Measurements from ENCODE around the gene KDM1A.

DNA sequence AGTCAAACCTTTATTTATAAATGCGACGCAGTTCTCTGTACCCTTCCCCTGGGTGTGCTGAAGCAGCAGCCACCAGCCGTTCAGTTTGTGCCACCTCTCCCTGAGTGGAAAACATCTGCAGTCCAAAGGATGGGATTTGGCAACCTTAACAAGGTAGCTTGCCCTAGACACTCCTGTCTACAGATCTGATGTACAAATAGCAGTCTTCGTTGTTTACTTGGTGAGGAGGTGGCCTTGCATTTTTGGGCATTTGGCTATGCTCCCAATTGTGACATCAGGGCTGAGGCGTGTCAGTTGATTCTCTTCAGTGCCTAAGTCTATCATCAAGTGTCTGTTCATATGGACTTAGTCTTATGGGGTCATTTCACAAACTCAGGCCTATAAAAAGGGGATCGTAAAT, 59.8 kb downstream of the KDM1A start:
- TF ChIP-seq, protein P1, sequence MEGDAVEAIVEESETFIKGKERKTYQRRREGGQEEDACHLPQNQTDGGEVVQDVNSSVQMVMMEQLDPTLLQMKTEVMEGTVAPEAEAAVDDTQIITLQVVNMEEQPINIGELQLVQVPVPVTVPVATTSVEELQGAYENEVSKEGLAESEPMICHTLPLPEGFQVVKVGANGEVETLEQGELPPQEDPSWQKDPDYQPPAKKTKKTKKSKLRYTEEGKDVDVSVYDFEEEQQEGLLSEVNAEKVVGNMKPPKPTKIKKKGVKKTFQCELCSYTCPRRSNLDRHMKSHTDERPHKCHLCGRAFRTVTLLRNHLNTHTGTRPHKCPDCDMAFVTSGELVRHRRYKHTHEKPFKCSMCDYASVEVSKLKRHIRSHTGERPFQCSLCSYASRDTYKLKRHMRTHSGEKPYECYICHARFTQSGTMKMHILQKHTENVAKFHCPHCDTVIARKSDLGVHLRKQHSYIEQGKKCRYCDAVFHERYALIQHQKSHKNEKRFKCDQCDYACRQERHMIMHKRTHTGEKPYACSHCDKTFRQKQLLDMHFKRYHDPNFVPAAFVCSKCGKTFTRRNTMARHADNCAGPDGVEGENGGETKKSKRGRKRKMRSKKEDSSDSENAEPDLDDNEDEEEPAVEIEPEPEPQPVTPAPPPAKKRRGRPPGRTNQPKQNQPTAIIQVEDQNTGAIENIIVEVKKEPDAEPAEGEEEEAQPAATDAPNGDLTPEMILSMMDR (IDR thresholded peaks at IDR 0.05), result no peak
- TF ChIP-seq, protein P2, sequence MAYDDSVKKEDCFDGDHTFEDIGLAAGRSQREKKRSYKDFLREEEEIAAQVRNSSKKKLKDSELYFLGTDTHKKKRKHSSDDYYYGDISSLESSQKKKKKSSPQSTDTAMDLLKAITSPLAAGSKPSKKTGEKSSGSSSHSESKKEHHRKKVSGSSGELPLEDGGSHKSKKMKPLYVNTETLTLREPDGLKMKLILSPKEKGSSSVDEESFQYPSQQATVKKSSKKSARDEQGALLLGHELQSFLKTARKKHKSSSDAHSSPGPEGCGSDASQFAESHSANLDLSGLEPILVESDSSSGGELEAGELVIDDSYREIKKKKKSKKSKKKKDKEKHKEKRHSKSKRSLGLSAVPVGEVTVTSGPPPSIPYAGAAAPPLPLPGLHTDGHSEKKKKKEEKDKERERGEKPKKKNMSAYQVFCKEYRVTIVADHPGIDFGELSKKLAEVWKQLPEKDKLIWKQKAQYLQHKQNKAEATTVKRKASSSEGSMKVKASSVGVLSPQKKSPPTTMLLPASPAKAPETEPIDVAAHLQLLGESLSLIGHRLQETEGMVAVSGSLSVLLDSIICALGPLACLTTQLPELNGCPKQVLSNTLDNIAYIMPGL (CRISPR knock-in tag; IDR thresholded peaks at IDR 0.05; ENCODE audit: borderline replicate concordance), result no peak
- TF ChIP-seq POLR2A (IDR thresholded peaks at IDR 0.05; ENCODE audit: low read length), result no peak
- no peak for TF ChIP-seq KDM1A (IDR thresholded peaks at IDR 0.05; ENCODE audit: low read depth)
- TF ChIP-seq EP300 (IDR thresholded peaks at IDR 0.05), result no peak

All from A549 (cell line).